Osteoblast (primary cell): ENCODE data around the gene PHLDB2. TPM values are rescaled to one million over a fixed set of nuclear protein-coding genes. Genes with fewer than 3 reads are reported as not detected.

ENCODE experiments used
- DNase-seq: peaks from one replicate; pipeline ENCODE4 v3.0.0; 2011; ENCODE audit warnings: low spot score, mixed read lengths; ENCODE audit not compliant: insufficient read length; ENCODE audit errors: missing footprints
- H2AFZ ChIP-seq: 2 replicates; pipeline ENCODE4 v1.6.0; 2011; ENCODE audit warnings: mild to moderate bottlenecking, low read length
- H3K27ac ChIP-seq: 2 replicates; pipeline ENCODE4 v1.5.1; 2011; ENCODE audit warnings: mild to moderate bottlenecking, low read depth, low read length, moderate library complexity
- H3K27me3 ChIP-seq: 2 replicates; pipeline ENCODE4 v1.6.0; 2012; ENCODE audit warnings: mild to moderate bottlenecking, control low read depth, inconsistent platforms, low read length, moderate library complexity; ENCODE audit not compliant: insufficient read depth
- H3K36me3 ChIP-seq: 2 replicates; pipeline ENCODE4 v1.5.1; 2011; ENCODE audit warnings: mild to moderate bottlenecking, low read length, control low read depth, moderate library complexity; ENCODE audit not compliant: insufficient read depth
- H3K4me1 ChIP-seq: 2 replicates; pipeline ENCODE4 v1.5.1; 2011; ENCODE audit warnings: mild to moderate bottlenecking, low read length, control low read depth, moderate library complexity; ENCODE audit not compliant: insufficient read depth
- H3K4me2 ChIP-seq: 2 replicates; pipeline ENCODE4 v1.6.0; 2011; ENCODE audit warnings: mild to moderate bottlenecking, low read length; ENCODE audit not compliant: insufficient read depth
- H3K4me3 ChIP-seq: fragments of 200-600 bp; sonication (generic); 3 replicates; pipeline ENCODE4 v1.5.1; 2012; ENCODE audit warnings: mild to moderate bottlenecking, low read length, inconsistent platforms; ENCODE audit not compliant: insufficient read depth
- H3K79me2 ChIP-seq: 2 replicates; pipeline ENCODE4 v1.6.0; 2012; ENCODE audit warnings: mild to moderate bottlenecking, low read length, control low read depth, inconsistent platforms; ENCODE audit not compliant: insufficient read depth
- H3K9me3 ChIP-seq: 2 replicates; pipeline ENCODE4 v1.5.1; 2011; ENCODE audit warnings: low read depth, low read length, control low read depth
- H4K20me1 ChIP-seq: 2 replicates; pipeline ENCODE4 v1.6.0; 2012; ENCODE audit warnings: mild to moderate bottlenecking, low read length, control low read depth; ENCODE audit not compliant: insufficient read depth
- CTCF ChIP-seq: IDR thresholded peaks from 2 replicates; pipeline ENCODE4 v1.5.1; 2011; ENCODE audit warnings: mild to moderate bottlenecking, low read depth, low read length, moderate library complexity; ENCODE audit errors: extremely low read depth
- total RNA-seq: library from RNA; depleted of rRNA; stranded (reverse); fragments of >200 nt; gene quantifications from 2 replicates; pipeline ENCODE4 v1.2.3, GENCODE V29; 2012

Gene PHLDB2
- total RNA-seq, 1 donor, result 107 TPM

GRCh38 chr3:111947231-111947630 is 88.2 kb downstream of the PHLDB2 start:
- DNase-seq, result no peak
- H3K27ac ChIP-seq, result peak overlapping the region; percentile 40
- no peak for TF ChIP-seq CTCF
- no peak overlapping the region for H3K4me2 ChIP-seq
- no peak overlapping the region for H2AFZ ChIP-seq
- no peak overlapping the region for H3K4me3 ChIP-seq
- peaks cover 74% of the 10 kb centered on the region for H3K36me3 ChIP-seq
- H4K20me1 ChIP-seq, result no peaks in the 10 kb centered on the region
- H3K27me3 ChIP-seq, result no peaks in the 10 kb centered on the region
- H3K79me2 ChIP-seq, result peaks cover 7% of the 10 kb centered on the region
- H3K9me3 ChIP-seq, result no peaks in the 10 kb centered on the region
- H3K4me1 ChIP-seq, result no peaks in the 10 kb centered on the region

GRCh38 chr3:111948786-111949185 is 89.7 kb downstream of the PHLDB2 start:
- Histone ChIP-seq H4K20me1 (no peaks in the 10 kb centered on the region), H3K4me1 (no peaks in the 10 kb centered on the region), H2AFZ (no peak overlapping the region), H3K9me3 (no peaks in the 10 kb centered on the region), H3K27ac (no peak overlapping the region), H3K4me3 (no peak overlapping the region), H3K36me3 (peaks cover 78% of the 10 kb centered on the region), H3K79me2 (peaks cover 7% of the 10 kb centered on the region), H3K27me3 (no peaks in the 10 kb centered on the region), H3K4me2 (no peak overlapping the region)
- DNase-seq, result no peak
- TF ChIP-seq CTCF, result no peak

- H2AFZ ChIP-seq, result no peak overlapping the region
- peaks cover 76% of the 10 kb centered on the region for H3K36me3 ChIP-seq
- no peak overlapping the region for H3K27ac ChIP-seq
- no peak overlapping the region for H3K4me2 ChIP-seq
- peaks cover 7% of the 10 kb centered on the region for H3K79me2 ChIP-seq
- DNase-seq, result peak; percentile 5
- no peaks in the 10 kb centered on the region for H4K20me1 ChIP-seq
- no peak overlapping the region for H3K4me3 ChIP-seq
- H3K9me3 ChIP-seq, result no peaks in the 10 kb centered on the region
- H3K27me3 ChIP-seq, result no peaks in the 10 kb centered on the region
- peaks cover 4% of the 10 kb centered on the region for H3K4me1 ChIP-seq
- TF ChIP-seq CTCF, result no peak
Measured at GRCh38 chr3:111949712-111950111, 90.6 kb downstream of the PHLDB2 start.

GRCh38 chr3:111951032-111951431 is 92.0 kb downstream of the PHLDB2 start:
- Histone ChIP-seq H2AFZ (no peak overlapping the region), H3K79me2 (peaks cover 5% of the 10 kb centered on the region), H4K20me1 (no peaks in the 10 kb centered on the region), H3K36me3 (peaks cover 73% of the 10 kb centered on the region), H3K27ac (no peak overlapping the region), H3K9me3 (no peaks in the 10 kb centered on the region), H3K4me3 (no peak overlapping the region), H3K4me1 (peaks cover 4% of the 10 kb centered on the region), H3K4me2 (no peak overlapping the region), H3K27me3 (no peaks in the 10 kb centered on the region)
- no peak for DNase-seq
- TF ChIP-seq CTCF, result no peak
